Hepatocyte (in vitro differentiated cells): Measurements from ENCODE around the gene LSM5. TPM values are rescaled to one million over a fixed set of nuclear protein-coding genes. Genes with fewer than 3 reads are reported as not detected.
A peak's percentile ranks its signal among the peaks of the same experiment; 100 is the strongest.

ENCODE experiments used
- DNase-seq: peaks from one replicate; pipeline ENCODE4 v3.0.0-alpha.2; 2016; ENCODE audit warnings: low spot score
- H2AFZ ChIP-seq: fragments of 200-600 bp; sonication (generic); 2 replicates; pipeline ENCODE4 v1.6.0; 2016; ENCODE audit warnings: antibody characterized with exemption, mild to moderate bottlenecking
- H3K27ac ChIP-seq: fragments of 200-600 bp; sonication (generic); 2 replicates; pipeline ENCODE4 v1.5.1; 2016; ENCODE audit warnings: mild to moderate bottlenecking
- H3K27me3 ChIP-seq: fragments of 200-600 bp; sonication (generic); 2 replicates; pipeline ENCODE4 v1.6.1; 2016
- H3K36me3 ChIP-seq: fragments of 200-600 bp; sonication (generic); replicated peaks from 2 replicates; pipeline ENCODE4 v1.5.1; 2016; ENCODE audit warnings: low read depth; ENCODE audit not compliant: insufficient read depth
- H3K4me1 ChIP-seq: fragments of 200-600 bp; sonication (generic); 2 replicates; pipeline ENCODE4 v1.5.1; 2016; ENCODE audit warnings: mild to moderate bottlenecking, moderate library complexity; ENCODE audit not compliant: insufficient read depth
- H3K4me2 ChIP-seq: fragments of 200-600 bp; sonication (generic); 2 replicates; pipeline ENCODE4 v1.6.0; 2016
- H3K4me3 ChIP-seq: fragments of 200-600 bp; sonication (generic); 2 replicates; pipeline ENCODE4 v1.5.1; 2016; ENCODE audit warnings: mild to moderate bottlenecking
- H3K79me2 ChIP-seq: fragments of 200-600 bp; sonication (generic); 2 replicates; pipeline ENCODE4 v1.6.0; 2017; ENCODE audit warnings: mild to moderate bottlenecking
- H3K9me2 ChIP-seq: fragments of 200-600 bp; sonication (generic); replicated peaks from 2 replicates; pipeline ENCODE4 v1.6.0; 2017; ENCODE audit warnings: mild to moderate bottlenecking; ENCODE audit not compliant: insufficient read depth
- H3K9me3 ChIP-seq: fragments of 200-600 bp; sonication (generic); 2 replicates; pipeline ENCODE4 v1.5.1; 2016; ENCODE audit warnings: low read depth, mild to moderate bottlenecking
- H4K20me1 ChIP-seq: fragments of 200-600 bp; sonication (generic); 2 replicates; pipeline ENCODE4 v1.6.0; 2016; ENCODE audit warnings: mild to moderate bottlenecking; ENCODE audit not compliant: insufficient read depth, poor library complexity, severe bottlenecking
- EZH2 ChIP-seq: fragments of 200-600 bp; sonication (generic); IDR thresholded peaks from 2 replicates; pipeline ENCODE4 v1.6.1; 2016; ENCODE audit warnings: antibody characterized with exemption, mild to moderate bottlenecking, borderline replicate concordance
- EZH2phosphoT487 ChIP-seq: fragments of 200-600 bp; sonication (generic); IDR thresholded peaks from one replicate; pipeline ENCODE4 v1.6.1; 2018; ENCODE audit warnings: antibody characterized with exemption, mild to moderate bottlenecking, low read depth, moderate library complexity; ENCODE audit not compliant: unreplicated experiment, severe bottlenecking
- WGBS: methylation state at CpG from one replicate; pipeline ENCODE4 v1.1.6; 2016; ENCODE audit warnings: low lambda C conversion rate; ENCODE audit errors: missing lambda C conversion rate; 5-methylcytosine and 5-hydroxymethylcytosine counted together
- polyA plus RNA-seq: library from polyadenylated mRNA; unstranded; fragments of >200 nt; fragmentation: Nextera tagmentation; extraction: Ambion mirVana; gene quantifications from 2 replicates; pipeline ENCODE4 v1.2.1, GENCODE V29; 2016
- total RNA-seq: library from RNA; depleted of rRNA; stranded (reverse); fragments of >200 nt; gene quantifications from 2 replicates; pipeline ENCODE4 v1.2.3, GENCODE V29; 2014
- TF ChIP-seq, protein P1 (sequence below): fragments of 200-600 bp; sonication (generic); IDR thresholded peaks from 2 replicates; pipeline ENCODE4 v1.5.1; 2016; ENCODE audit warnings: antibody characterized with exemption, mild to moderate bottlenecking; ENCODE audit not compliant: poor library complexity

LSM5 gene
- total and polyA plus RNA-seq, 2 experiments from 2014 or later: 38.4 to 92.7 TPM

DNA sequence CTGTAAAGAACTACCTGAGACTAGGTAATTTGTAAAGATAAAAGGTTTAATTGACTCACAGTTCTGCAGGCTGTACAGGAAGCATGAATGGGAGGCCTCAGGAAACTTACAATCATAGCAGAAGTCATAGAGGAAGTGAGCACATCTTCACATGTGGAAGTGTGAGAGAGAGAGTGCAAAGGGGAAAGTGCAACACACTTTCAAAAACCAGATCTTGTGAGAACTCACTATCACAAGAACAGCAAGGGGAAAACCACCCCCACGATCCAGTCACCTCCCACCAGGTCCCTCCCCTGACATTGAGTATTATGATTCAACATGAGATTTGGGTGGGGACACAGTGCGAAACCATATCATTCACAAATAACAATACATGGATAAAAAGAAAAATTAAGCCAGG lies 29.6 kb upstream of the LSM5 start:
- H3K4me3 ChIP-seq: no peak overlapping the region
- TF ChIP-seq, protein P1, sequence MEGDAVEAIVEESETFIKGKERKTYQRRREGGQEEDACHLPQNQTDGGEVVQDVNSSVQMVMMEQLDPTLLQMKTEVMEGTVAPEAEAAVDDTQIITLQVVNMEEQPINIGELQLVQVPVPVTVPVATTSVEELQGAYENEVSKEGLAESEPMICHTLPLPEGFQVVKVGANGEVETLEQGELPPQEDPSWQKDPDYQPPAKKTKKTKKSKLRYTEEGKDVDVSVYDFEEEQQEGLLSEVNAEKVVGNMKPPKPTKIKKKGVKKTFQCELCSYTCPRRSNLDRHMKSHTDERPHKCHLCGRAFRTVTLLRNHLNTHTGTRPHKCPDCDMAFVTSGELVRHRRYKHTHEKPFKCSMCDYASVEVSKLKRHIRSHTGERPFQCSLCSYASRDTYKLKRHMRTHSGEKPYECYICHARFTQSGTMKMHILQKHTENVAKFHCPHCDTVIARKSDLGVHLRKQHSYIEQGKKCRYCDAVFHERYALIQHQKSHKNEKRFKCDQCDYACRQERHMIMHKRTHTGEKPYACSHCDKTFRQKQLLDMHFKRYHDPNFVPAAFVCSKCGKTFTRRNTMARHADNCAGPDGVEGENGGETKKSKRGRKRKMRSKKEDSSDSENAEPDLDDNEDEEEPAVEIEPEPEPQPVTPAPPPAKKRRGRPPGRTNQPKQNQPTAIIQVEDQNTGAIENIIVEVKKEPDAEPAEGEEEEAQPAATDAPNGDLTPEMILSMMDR: no peak
- TF ChIP-seq EZH2 (no peak), EZH2phosphoT487 (no peak)
- H3K27me3 ChIP-seq: no peaks in the 10 kb centered on the region
- peaks cover 8% of the 10 kb centered on the region for H3K9me3 ChIP-seq
- H2AFZ ChIP-seq: no peak overlapping the region
- no peaks in the 10 kb centered on the region for H4K20me1 ChIP-seq
- no peaks in the 10 kb centered on the region for H3K36me3 ChIP-seq
- no peaks in the 10 kb centered on the region for H3K9me2 ChIP-seq
- peaks cover 12% of the 10 kb centered on the region for H3K4me1 ChIP-seq
- peaks cover 75% of the 10 kb centered on the region for H3K79me2 ChIP-seq
- WGBS: 100% methylated on average over 2 of the region's 2 CpGs
- no peak overlapping the region for H3K4me2 ChIP-seq
- H3K27ac ChIP-seq: no peak overlapping the region
- DNase-seq: no peak

DNA sequence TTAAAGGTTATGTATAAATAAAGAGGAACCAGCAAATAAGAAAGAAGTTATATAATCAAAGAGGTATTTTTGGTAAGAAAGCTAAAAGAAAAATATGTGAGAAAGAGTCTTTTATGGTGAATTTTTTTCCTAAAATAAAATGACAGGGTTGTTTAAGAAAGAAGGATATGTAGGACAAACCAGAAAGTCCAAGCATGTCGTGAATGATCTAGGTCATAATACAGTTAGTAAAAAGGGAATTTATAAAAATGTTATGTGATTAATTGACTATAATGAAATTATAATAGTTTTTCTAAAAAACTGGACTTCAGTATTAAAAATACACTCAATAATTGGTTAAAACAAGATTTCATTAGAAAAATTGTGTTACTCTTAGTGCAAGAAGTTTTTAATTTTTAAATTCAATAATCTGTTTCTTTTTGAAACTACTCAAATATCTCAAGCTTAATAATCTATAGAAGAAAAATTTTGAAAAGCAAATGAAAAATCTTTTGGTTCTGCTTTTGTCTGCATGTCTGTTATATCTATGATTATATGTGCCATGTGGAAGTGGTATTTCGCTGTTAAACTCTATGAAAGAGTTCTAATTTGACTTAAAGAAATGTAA lies 28.5 kb upstream of the LSM5 start:
- 65% methylated on average over 2 of the region's 2 CpGs for WGBS
- Histone ChIP-seq H3K4me3 (no peak overlapping the region), H3K27ac (no peak overlapping the region), H4K20me1 (no peaks in the 10 kb centered on the region), H3K4me2 (no peak overlapping the region), H3K36me3 (no peaks in the 10 kb centered on the region), H3K4me1 (peaks cover 12% of the 10 kb centered on the region), H2AFZ (no peak overlapping the region), H3K27me3 (no peaks in the 10 kb centered on the region), H3K9me3 (peaks cover 8% of the 10 kb centered on the region), H3K9me2 (no peaks in the 10 kb centered on the region), H3K79me2 (peaks cover 75% of the 10 kb centered on the region)
- no peak for TF ChIP-seq EZH2
- TF ChIP-seq EZH2phosphoT487: no peak
- TF ChIP-seq, protein P1: no peak
- no peak for DNase-seq

DNA sequence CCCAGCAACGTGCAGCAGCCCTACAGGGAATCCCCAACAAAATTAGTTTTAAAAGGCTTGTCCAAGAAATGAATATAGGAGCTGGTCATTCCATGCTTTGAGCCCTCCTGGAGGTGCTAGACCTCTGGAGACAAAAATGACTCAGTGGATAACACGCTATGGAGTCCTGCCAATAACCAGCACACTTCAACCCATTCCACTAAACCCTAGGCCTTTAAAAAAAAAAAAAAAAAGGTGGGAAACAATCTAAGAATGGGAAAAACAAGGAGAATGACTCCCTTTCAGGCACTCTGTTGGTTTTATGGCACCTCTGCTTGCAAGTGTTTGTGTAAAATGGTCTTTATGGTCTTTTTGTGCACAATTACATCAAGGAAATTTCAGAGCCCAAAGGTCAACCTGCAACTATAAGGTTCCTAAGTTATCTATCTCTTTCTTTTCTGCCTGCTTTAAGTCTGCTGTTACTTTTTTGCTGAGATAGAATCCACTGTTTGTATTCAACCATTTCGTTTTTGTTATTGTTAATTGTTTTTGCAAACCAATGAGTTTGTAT lies 26.4 kb upstream of the LSM5 start:
- H3K4me2 ChIP-seq: peak overlapping the region; percentile 53
- peaks cover 12% of the 10 kb centered on the region for H3K4me1 ChIP-seq
- H3K27me3 ChIP-seq: no peaks in the 10 kb centered on the region
- peak; percentile 22 for DNase-seq
- no peaks in the 10 kb centered on the region for H4K20me1 ChIP-seq
- no peak overlapping the region for H3K4me3 ChIP-seq
- H2AFZ ChIP-seq: no peak overlapping the region
- H3K36me3 ChIP-seq: no peaks in the 10 kb centered on the region
- H3K9me2 ChIP-seq: no peaks in the 10 kb centered on the region
- WGBS: 79% methylated on average over 3 of the region's 3 CpGs
- peak overlapping the region; percentile 95 for H3K27ac ChIP-seq
- peaks cover 81% of the 10 kb centered on the region for H3K79me2 ChIP-seq
- peaks cover 8% of the 10 kb centered on the region for H3K9me3 ChIP-seq
- TF ChIP-seq EZH2 (no peak), EZH2phosphoT487 (no peak)
- TF ChIP-seq, protein P1: no peak
